Measurements from ENCODE around the gene MMD.

DNA sequence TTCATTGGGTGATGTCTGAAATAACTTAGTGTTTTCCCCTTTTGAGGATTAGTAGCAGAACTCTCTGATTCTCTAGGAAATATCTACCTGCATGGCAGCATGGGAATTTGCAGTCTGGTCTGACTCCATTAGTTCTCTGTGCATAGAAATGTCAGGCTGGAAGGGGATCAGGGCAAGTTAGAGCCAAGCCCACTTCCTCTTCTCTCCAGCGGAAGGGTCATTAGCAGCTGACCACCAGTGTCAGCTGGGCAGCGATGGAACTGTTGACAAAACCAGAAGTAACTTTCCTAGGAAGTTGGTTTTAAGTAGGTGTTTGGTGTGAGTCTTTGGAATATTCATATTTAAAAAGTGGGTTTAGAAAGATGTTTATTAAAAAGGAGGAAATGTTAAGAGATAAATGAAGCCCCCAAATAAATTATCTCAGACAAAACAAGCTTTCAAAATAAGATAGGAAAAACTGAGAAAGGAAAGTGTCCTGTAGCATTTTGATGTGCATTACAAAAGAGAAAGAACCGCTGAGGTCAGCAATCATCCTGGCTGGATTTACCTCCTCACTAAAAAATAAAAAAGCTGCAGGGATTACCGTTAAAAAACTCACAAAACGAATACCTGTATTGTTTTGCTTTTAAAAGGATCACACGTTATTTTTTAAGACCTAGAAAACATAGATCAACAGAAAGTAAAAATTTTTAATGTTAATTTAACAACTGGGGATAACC lies 32.4 kb upstream of the MMD start:
- TF ChIP-seq, protein P1, sequence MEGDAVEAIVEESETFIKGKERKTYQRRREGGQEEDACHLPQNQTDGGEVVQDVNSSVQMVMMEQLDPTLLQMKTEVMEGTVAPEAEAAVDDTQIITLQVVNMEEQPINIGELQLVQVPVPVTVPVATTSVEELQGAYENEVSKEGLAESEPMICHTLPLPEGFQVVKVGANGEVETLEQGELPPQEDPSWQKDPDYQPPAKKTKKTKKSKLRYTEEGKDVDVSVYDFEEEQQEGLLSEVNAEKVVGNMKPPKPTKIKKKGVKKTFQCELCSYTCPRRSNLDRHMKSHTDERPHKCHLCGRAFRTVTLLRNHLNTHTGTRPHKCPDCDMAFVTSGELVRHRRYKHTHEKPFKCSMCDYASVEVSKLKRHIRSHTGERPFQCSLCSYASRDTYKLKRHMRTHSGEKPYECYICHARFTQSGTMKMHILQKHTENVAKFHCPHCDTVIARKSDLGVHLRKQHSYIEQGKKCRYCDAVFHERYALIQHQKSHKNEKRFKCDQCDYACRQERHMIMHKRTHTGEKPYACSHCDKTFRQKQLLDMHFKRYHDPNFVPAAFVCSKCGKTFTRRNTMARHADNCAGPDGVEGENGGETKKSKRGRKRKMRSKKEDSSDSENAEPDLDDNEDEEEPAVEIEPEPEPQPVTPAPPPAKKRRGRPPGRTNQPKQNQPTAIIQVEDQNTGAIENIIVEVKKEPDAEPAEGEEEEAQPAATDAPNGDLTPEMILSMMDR (IDR thresholded peaks at IDR 0.05) = no peak
- TF ChIP-seq POLR2A (IDR thresholded peaks at IDR 0.05) = no peak
